NCI-H2107 (cell line): ENCODE results near the gene ARHGEF10L.

Experiments
- DNase-seq: peaks from one replicate; lab custom pipeline; 2025; lab: John Stamatoyannopoulos, UW

ARHGEF10L gene

GRCh38 chr1:17635811-17636210, 96.3 kb downstream of the ARHGEF10L start:
- no peak for DNase-seq

GRCh38 chr1:17636612-17637011, 97.1 kb downstream of the ARHGEF10L start:
- no peak for DNase-seq

GRCh38 chr1:17637055-17637454, 97.6 kb downstream of the ARHGEF10L start:
- no peak for DNase-seq

DNA sequence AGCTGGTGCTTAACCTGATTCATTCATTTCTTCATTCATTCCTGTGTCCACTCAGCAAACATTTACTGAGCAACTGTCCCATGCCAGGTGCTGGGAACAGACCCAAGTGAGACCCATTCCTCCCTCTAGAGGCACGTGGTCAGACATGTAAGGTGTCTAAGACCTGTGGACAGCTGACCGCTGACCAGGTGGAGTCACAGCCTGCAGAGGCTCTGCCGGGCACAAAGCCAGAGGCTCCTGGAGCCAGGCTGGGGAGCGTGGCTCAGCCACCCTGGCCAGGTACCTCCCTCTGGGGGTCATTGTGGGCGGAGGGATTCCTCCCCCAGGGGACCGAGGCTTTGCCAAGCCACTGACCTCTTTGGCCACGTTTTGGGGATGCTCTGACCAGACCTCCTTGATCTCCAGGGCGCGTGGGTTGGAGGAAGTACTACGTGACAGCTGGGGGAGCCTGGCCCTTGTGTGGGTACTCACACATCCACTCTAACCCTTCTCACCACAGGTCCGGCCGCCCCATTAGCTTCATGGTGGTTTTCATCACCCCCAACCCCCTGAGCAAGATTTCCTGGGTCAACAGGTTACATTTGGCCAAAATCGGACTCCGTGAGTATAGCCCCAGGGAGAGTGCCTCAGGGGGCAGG, 100.3 kb downstream of the ARHGEF10L start:
- DNase-seq = no peak

GRCh38 chr1:17640393-17640792, 100.9 kb downstream of the ARHGEF10L start:
- no peak for DNase-seq

GRCh38 chr1:17640975-17641374, 101.5 kb downstream of the ARHGEF10L start:
- no peak for DNase-seq

- DNase-seq = no peak
Measured at GRCh38 chr1:17642169-17642568, 102.7 kb downstream of the ARHGEF10L start.

DNA sequence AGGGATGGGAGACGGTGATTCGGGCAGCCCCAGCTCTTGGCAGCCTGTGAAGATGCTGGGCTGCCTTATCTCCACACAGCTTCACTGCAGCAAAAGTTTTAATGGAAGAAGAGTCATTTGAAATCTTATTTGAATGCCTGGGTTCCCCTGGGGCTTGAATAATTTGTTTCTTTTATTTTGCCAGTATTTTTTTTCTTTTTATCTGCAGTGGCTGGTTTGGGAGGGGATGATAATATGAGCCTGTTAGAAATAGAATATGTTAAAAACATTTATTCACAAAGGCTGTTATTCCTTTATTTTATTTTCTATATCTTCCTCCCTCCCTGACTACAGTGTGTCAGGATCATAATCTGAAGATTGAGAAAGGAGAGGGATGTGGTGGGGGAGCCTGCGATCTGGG, 103.4 kb downstream of the ARHGEF10L start:
- DNase-seq = no peak

DNA sequence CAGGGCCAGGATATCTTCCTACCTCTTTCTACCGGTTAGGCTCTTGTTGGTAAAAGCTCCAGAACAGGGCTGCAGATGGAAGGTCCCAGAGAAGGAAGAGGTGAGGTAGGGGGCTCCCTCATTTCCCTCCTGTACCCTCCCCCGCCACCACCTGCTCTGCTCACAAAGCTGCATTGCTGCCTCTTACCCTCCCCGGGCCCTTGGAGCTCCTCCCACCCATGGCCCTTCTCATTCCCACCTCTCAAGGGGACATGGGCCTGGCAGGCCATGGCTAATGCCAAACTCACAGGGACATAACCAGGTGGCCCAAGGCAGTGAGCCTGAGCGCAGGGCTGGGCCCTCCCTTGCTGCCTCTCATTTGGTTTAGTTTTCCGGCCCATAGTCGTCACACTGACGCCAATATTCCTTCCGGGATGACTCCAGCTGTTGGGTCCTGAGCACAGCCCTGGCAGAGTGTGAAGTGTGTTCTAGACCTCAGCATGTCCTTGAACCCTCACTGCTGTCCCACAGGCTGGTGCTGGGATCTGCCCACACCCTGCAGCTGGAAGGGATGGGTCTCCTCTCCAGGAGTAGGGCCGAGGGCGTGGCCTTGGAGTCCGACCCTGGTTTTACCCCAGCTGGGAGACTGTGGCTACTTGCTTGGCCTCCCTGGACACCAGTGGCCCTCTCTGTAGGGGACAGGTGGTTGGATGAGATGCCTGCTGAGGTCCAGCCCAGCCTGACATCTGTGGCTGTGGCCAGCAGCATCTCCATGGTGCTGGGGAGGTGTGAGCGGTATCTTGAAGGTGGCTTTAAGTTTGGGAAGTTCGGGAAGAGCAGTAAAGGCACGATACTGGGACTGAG, 104.6 kb downstream of the ARHGEF10L start:
- no peak for DNase-seq

GRCh38 chr1:17645068-17645911, 105.8 kb downstream of the ARHGEF10L start:
- no peak for DNase-seq

- DNase-seq = no peak
Measured at GRCh38 chr1:17646444-17647280, 107.2 kb downstream of the ARHGEF10L start.

- DNase-seq = peak; percentile 19
Measured at GRCh38 chr1:17648457-17649145, 109.1 kb downstream of the ARHGEF10L start.

- no peak for DNase-seq
Measured at GRCh38 chr1:17649371-17650106, 110.0 kb downstream of the ARHGEF10L start.

- DNase-seq = no peak
Measured at GRCh38 chr1:17653276-17653675, 113.8 kb downstream of the ARHGEF10L start.

GRCh38 chr1:17653728-17654351, 114.3 kb downstream of the ARHGEF10L start:
- DNase-seq = peak; percentile 17

- no peak for DNase-seq
Measured at GRCh38 chr1:17654519-17654918, 115.0 kb downstream of the ARHGEF10L start.

GRCh38 chr1:17655169-17655568, 115.7 kb downstream of the ARHGEF10L start:
- no peak for DNase-seq

DNA sequence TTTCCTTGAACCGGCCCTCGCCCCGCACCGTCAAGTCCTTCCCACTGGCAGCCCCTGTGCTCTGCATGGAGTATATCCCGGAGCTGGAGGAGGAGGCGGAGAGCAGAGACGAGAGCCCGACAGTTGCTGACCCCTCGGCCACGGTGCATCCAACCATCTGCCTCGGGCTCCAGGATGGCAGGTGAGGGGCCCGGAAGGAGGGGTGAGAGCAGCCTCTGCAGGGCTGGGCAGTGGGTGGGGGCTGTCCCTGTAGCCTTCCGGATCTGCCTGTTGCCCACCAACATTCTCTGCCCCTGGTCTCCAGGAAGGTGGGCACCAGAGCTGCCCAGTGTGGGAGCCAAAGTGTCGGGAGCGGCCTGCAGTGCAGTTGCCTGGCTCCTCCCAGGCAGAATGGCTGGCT, 116.4 kb downstream of the ARHGEF10L start:
- DNase-seq = no peak

- no peak for DNase-seq
Measured at GRCh38 chr1:17657436-17657835, 117.9 kb downstream of the ARHGEF10L start.

- no peak for DNase-seq
Measured at GRCh38 chr1:17658837-17659236, 119.3 kb downstream of the ARHGEF10L start.
